HG02623 (cell line): Measurements from ENCODE around the gene CCNY.

ENCODE experiments used
- ATAC-seq: cut with Tn5 transposase; IDR thresholded peaks from one replicate; pipeline ENCODE4 v1.9.1; 2021; ENCODE audit warnings: moderate library complexity; ENCODE audit not compliant: unreplicated experiment

CCNY gene

GRCh38 chr10:35607475-35608327 is 271.4 kb downstream of the CCNY start:
- no peak for ATAC-seq

GRCh38 chr10:35608328-35608672 is 272.0 kb downstream of the CCNY start:
- ATAC-seq: no peak

- no peak for ATAC-seq
These were observed 275.4 kb downstream of the CCNY start for GRCh38 chr10:35611750-35612149.

- ATAC-seq: no peak
These were observed 276.2 kb downstream of the CCNY start for GRCh38 chr10:35612385-35613106.

GRCh38 chr10:35613107-35613440 is 276.8 kb downstream of the CCNY start:
- no peak for ATAC-seq

GRCh38 chr10:35613597-35614226 is 277.4 kb downstream of the CCNY start:
- ATAC-seq: no peak

- no peak for ATAC-seq
These were observed 278.0 kb downstream of the CCNY start for GRCh38 chr10:35614312-35614711.
